Nephron (organoid): ENCODE data around the gene IL17A.
A peak's percentile ranks its signal among the peaks of the same experiment; 100 is the strongest.

Experiments
- H3K27ac Mint-ChIP-seq, 3 experiments: 2 replicates each; pipeline ENCODE4 v1.8.0; 2020; ENCODE audit warnings: mixed read lengths in 3 of 3, mild to moderate bottlenecking in 2 of 3, moderate library complexity in 1 of 3
- H3K27me3 Mint-ChIP-seq: 2 replicates; pipeline ENCODE4 v1.8.0; 2021; ENCODE audit warnings: low read depth, mild to moderate bottlenecking, moderate library complexity, mixed read lengths
- H3K36me3 Mint-ChIP-seq: 2 replicates; pipeline ENCODE4 v1.8.0; 2020; ENCODE audit warnings: low read depth, mixed read lengths
- H3K4me1 Mint-ChIP-seq: 2 replicates; pipeline ENCODE4 v1.8.0; 2020; ENCODE audit warnings: mixed read lengths
- H3K4me3 Mint-ChIP-seq, 3 experiments: 2 replicates each; pipeline ENCODE4 v1.8.0; 2020; ENCODE audit warnings: mild to moderate bottlenecking in 3 of 3, mixed read lengths in 3 of 3, moderate library complexity in 2 of 3
- H3K9me3 Mint-ChIP-seq: 2 replicates; pipeline ENCODE4 v1.8.0; 2020; ENCODE audit warnings: mixed read lengths
- CTCF ChIP-seq, 3 experiments: fragments of 200-600 bp; sonication (generic); IDR thresholded peaks; one replicate each; pipeline ENCODE4 v1.5.0; 2021; ENCODE audit warnings: antibody characterized with exemption in 3 of 3; ENCODE audit not compliant: unreplicated experiment in 3 of 3

Gene IL17A

GRCh38 chr6:52221302-52221701 is 35.1 kb downstream of the IL17A start:
- Mint-ChIP-seq H3K27ac (no peak overlapping the region), H3K36me3 (no peaks in the 10 kb centered on the region), H3K4me1 (no peaks in the 10 kb centered on the region), H3K9me3 (no peaks in the 10 kb centered on the region), H3K27me3 (no peaks in the 10 kb centered on the region), H3K4me3 (no peak overlapping the region)
- TF ChIP-seq CTCF (IDR thresholded peaks at IDR 0.05; ENCODE audit: unreplicated experiment in 3 of 3), result no peak

GRCh38 chr6:52227495-52227894 is 41.3 kb downstream of the IL17A start:
- no peak for TF ChIP-seq CTCF (IDR thresholded peaks at IDR 0.05; ENCODE audit: unreplicated experiment in 3 of 3)
- H3K4me1 Mint-ChIP-seq, result peaks cover 23% of the 10 kb centered on the region
- H3K4me3 Mint-ChIP-seq, result no peak overlapping the region
- H3K27me3 Mint-ChIP-seq, result no peaks in the 10 kb centered on the region
- H3K36me3 Mint-ChIP-seq, result no peaks in the 10 kb centered on the region
- no peaks in the 10 kb centered on the region for H3K9me3 Mint-ChIP-seq
- peak overlapping the region; percentile 81 to 87 (median 85) for H3K27ac Mint-ChIP-seq

GRCh38 chr6:52230685-52231084 is 44.5 kb downstream of the IL17A start:
- Mint-ChIP-seq H3K27me3 (no peaks in the 10 kb centered on the region), H3K4me1 (peaks cover 31% of the 10 kb centered on the region), H3K4me3 (no peak overlapping the region), H3K27ac (peak overlapping the region in 1 of 3 experiments; percentile 47), H3K9me3 (no peaks in the 10 kb centered on the region), H3K36me3 (no peaks in the 10 kb centered on the region)
- TF ChIP-seq CTCF (IDR thresholded peaks at IDR 0.05; ENCODE audit: unreplicated experiment in 3 of 3), result no peak

- no peak for TF ChIP-seq CTCF (IDR thresholded peaks at IDR 0.05; ENCODE audit: unreplicated experiment in 3 of 3)
- no peaks in the 10 kb centered on the region for H3K9me3 Mint-ChIP-seq
- no peaks in the 10 kb centered on the region for H3K27me3 Mint-ChIP-seq
- no peak overlapping the region for H3K27ac Mint-ChIP-seq
- H3K4me1 Mint-ChIP-seq, result peaks cover 31% of the 10 kb centered on the region
- no peaks in the 10 kb centered on the region for H3K36me3 Mint-ChIP-seq
- no peak overlapping the region for H3K4me3 Mint-ChIP-seq
Measured at GRCh38 chr6:52231406-52232127, 45.4 kb downstream of the IL17A start.

- H3K27ac Mint-ChIP-seq, result no peak overlapping the region
- peaks cover 19% of the 10 kb centered on the region for H3K4me1 Mint-ChIP-seq
- no peaks in the 10 kb centered on the region for H3K27me3 Mint-ChIP-seq
- no peak overlapping the region for H3K4me3 Mint-ChIP-seq
- no peaks in the 10 kb centered on the region for H3K36me3 Mint-ChIP-seq
- no peaks in the 10 kb centered on the region for H3K9me3 Mint-ChIP-seq
- TF ChIP-seq CTCF (IDR thresholded peaks at IDR 0.05; ENCODE audit: unreplicated experiment in 3 of 3), result no peak
Measured at GRCh38 chr6:52233005-52233404, 46.8 kb downstream of the IL17A start.
